GM12875 (cell line): Measurements from ENCODE around the gene FAM170B.

Source experiments
- H3K4me3 ChIP-seq: one replicate; pipeline ENCODE4 v1.5.1; 2011; ENCODE audit warnings: low read depth, low read length, control low read depth
- TF ChIP-seq, protein P1 (sequence below): IDR thresholded peaks from 2 replicates; pipeline ENCODE4 v1.5.1; 2011; ENCODE audit warnings: low read depth, mild to moderate bottlenecking, control low read depth, inconsistent platforms, low read length, moderate library complexity, borderline replicate concordance; ENCODE audit not compliant: insufficient read depth

FAM170B gene

DNA sequence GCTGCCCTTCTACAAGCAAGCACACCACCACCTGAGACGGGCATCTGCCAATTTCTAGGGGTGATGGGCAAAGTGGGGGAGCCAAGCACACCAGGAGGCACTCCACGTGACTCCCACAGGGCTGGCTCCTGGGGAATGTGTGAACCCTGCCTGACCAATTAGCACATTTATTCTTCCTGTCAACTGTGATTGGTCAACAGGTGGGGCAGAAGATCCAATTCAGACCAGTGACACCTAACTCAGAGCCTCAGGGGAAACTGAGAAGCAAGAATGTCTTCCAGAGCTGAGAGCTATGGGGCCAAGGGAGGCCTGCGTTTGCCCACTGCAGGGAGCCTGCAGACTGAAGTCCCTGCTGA is 38.9 kb upstream of the FAM170B start:
- TF ChIP-seq, protein P1, sequence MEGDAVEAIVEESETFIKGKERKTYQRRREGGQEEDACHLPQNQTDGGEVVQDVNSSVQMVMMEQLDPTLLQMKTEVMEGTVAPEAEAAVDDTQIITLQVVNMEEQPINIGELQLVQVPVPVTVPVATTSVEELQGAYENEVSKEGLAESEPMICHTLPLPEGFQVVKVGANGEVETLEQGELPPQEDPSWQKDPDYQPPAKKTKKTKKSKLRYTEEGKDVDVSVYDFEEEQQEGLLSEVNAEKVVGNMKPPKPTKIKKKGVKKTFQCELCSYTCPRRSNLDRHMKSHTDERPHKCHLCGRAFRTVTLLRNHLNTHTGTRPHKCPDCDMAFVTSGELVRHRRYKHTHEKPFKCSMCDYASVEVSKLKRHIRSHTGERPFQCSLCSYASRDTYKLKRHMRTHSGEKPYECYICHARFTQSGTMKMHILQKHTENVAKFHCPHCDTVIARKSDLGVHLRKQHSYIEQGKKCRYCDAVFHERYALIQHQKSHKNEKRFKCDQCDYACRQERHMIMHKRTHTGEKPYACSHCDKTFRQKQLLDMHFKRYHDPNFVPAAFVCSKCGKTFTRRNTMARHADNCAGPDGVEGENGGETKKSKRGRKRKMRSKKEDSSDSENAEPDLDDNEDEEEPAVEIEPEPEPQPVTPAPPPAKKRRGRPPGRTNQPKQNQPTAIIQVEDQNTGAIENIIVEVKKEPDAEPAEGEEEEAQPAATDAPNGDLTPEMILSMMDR, result no peak
- H3K4me3 ChIP-seq, result no peak overlapping the region

DNA sequence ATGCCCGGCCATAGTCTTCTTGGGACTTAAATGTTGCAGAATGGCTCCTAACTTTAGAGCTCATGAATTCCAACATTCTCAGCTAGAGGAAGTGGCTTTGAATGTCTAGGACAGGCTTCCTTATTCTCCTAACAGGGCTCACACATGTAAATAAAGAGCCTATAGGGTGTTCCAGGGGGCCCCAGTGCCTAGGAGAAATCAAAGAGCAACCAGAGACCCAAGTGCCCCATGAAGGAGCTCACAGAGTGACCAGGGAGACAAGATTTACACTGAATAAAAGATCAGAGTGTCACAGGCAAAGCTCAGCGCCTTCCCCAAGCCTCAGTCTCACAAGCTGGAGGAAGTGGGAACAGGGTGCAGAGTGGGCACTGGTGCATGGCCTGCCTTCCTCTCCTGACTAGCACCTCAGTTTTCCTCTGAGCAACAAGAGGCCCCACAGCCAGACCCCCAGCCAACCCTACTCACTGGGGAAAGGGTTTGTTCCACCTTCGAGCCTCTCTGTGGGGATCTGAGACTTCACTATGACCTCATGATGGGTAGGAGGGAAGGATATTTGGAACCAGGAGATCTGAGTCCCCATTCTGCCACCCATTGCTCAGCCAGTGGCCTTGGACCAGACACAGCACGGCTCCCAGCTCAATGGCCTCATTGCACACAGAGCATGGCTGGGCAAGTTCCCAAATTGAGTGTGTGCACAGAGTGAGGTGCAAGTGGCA is 38.4 kb upstream of the FAM170B start:
- TF ChIP-seq, protein P1, result no peak
- H3K4me3 ChIP-seq, result no peak overlapping the region

DNA sequence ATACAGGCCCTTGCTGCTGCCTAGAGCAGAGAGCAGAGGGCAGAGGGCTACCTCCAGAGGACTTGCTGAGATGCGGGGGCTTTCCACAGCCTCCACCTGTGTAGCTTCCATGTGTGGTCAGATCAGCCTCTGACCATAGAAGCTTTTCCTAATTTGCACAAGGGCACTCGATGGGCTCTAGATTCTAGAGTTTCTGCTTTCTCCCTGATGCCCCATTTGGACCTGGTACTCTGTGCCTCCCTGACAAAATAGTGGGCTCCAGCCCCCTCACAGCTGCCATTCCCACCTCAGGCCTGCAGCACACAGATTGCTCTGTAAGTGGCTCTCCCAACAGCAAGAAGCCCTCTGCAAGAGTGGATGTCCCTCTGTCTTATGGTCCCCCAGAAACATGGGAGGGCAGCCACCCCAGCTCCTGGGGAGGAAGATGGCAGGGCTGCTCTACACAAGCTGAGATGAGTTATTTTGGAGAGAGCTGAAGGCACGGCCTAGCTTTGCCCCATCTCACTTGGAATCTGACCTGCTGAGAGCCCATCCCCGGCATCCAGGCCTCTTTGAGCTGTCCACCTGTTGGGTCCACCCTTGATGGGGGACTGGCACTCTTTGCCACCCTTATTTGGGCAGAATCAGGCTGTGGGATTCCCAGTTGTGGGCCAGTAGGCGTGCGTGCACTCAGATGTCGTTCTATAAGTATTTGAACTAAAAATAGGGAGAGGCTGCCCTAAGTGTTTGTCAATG is 37.7 kb upstream of the FAM170B start:
- H3K4me3 ChIP-seq, result no peak overlapping the region
- TF ChIP-seq, protein P1, result no peak

DNA sequence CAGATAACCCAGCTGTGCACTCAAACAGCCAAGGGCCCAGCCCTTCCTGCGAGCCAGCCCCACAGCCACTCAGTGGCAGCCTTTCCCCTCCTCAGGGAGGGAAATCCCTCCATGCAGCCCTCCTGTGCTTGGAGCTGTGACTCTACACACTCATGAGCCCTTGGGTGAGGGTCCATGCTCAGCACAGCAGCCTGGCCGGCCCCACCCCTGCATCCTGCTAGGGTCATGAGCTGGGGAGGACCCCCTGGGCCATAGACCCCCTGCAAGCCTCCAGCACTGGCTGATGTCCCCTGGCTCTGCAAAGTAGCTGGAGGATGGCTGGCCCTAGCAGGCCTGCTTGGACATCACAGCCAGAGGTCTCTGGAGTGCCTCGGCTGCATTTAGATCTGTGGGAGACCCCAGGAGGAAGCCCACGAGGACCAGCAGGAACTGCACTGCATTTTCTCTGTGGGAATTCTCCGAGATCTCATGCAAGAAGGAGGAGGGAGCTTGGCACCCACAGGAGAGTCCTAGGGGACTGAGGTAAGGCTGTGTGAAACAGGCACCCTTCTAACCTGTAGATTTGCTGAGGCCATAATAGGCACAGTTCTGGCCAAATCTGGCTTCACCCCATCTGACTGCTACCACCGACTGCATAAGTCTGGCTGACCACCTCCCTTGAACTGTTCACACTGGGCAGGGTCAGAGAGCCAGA is 37.0 kb upstream of the FAM170B start:
- no peak overlapping the region for H3K4me3 ChIP-seq
- TF ChIP-seq, protein P1, result no peak

DNA sequence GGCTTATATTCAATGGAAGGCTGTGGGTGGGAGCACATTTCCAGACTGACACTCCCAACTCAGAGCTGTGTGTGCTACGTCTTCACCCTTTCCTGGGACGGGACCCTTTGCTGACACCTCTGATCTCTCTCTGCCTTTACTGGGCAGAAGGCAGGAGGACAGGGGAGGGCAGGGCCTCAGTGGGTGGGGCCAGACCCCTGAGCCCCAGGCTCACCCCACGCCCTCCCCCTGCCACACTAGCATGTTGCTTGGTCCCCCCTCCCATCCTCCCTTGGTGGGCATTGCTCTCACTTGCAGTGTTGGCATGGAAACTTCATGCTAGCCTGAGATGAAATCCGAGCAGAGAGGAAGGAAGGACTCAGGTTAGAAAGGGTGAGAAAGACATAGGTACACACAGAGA is 36.0 kb upstream of the FAM170B start:
- H3K4me3 ChIP-seq, result no peak overlapping the region
- TF ChIP-seq, protein P1, result no peak

DNA sequence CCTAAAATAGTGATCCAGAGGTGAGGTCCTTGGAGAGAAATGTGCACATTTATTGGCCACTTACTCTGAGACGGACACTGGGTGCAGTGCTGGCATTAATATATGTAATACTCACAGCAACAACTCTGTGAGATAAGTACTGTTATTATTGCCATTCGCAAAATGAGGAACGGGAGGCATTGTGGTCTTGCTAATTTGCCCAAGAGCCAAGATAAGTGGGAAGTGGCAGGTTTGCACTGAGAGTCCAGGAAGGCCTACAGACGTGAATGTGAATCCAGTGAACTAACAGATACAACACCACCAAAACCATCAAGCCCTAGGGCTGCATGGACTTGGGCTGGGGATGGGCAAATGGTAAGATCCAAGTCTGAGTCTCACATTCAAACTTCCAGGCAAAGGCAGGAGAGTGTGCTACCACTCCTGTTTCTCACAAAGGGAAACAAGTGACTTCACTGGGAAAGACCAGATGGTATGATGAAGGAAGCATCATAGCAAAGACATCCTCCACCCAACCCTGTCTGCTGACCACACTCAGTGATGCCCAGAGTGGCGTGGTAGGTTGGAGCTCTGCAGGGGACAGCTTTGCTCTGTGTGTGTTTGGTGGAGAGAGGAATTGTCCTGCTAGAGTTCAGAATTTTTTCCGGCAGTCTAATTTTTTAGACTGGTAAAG is 35.1 kb upstream of the FAM170B start:
- H3K4me3 ChIP-seq, result no peak overlapping the region
- TF ChIP-seq, protein P1, result no peak
